ENCODE measurements around the gene GPR82. TPM values are rescaled to one million over a fixed set of nuclear protein-coding genes. Genes with fewer than 3 reads are reported as not detected.

The GPR82 gene
- total RNA-seq, 1 experiment from 2014 or later = not detected

DNA sequence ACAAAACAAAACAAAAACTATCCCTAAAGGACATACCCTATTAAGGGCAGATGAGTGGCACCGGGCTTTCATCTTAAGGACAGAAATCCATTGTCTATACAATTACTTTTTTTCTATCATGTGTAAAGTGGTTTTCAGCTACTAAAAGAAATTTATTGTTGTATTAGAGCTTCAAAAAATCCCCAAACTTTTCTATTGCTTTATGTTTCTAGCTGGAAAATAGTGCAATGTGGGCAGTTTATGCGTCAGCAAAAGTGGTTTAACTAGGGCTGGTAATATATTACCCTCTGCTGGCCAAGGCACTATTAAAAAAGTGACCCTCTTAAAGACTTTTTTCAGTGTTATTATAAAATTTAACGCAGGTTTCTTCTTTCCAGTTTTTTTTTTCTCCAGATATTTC, 15.5 kb upstream of the GPR82 start:
- Mint-ChIP-seq H3K27ac (ENCODE audit: low read depth, unreplicated experiment) (no peak overlapping the region), H3K9me3 (ENCODE audit: unreplicated experiment) (no peaks in the 10 kb centered on the region), H3K4me1 (ENCODE audit: insufficient read depth, unreplicated experiment) (no peaks in the 10 kb centered on the region), H3K4me3 (ENCODE audit: unreplicated experiment) (no peak overlapping the region), H3K27me3 (ENCODE audit: insufficient read depth, unreplicated experiment) (peaks cover 76% of the 10 kb centered on the region), H3K36me3 (ENCODE audit: insufficient read depth, unreplicated experiment) (peaks cover 5% of the 10 kb centered on the region)
- intact Hi-C loops (cut with micrococcal nuclease) = no loop called here
- no peak for TF ChIP-seq CTCF (IDR thresholded peaks at IDR 0.05; ENCODE audit: unreplicated experiment)
- ChIA-PET POLR2A (no interaction called here), CTCF (interaction anchor here (0.8 to 1.1 kb wide), 2 partner anchors 127 to 539 kb away, joined by 3 to 5 read pairs; no protein-coding TSS in a partner anchor)
- no TSS peak for BruUV-seq (replicated peaks)
- no peak for DNase-seq (ENCODE audit: unreplicated experiment)

- BruUV-seq (replicated peaks) = no TSS peak
- Mint-ChIP-seq H3K27me3 (ENCODE audit: insufficient read depth, unreplicated experiment) (peaks cover 70% of the 10 kb centered on the region), H3K4me3 (ENCODE audit: unreplicated experiment) (no peak overlapping the region), H3K27ac (ENCODE audit: low read depth, unreplicated experiment) (no peak overlapping the region), H3K4me1 (ENCODE audit: insufficient read depth, unreplicated experiment) (no peaks in the 10 kb centered on the region), H3K36me3 (ENCODE audit: insufficient read depth, unreplicated experiment) (no peaks in the 10 kb centered on the region), H3K9me3 (ENCODE audit: unreplicated experiment) (no peaks in the 10 kb centered on the region)
- ChIA-PET POLR2A (no interaction called here), CTCF (no interaction called here)
- no peak for DNase-seq (ENCODE audit: unreplicated experiment)
- intact Hi-C loops (cut with micrococcal nuclease) = no loop called here
- TF ChIP-seq CTCF (IDR thresholded peaks at IDR 0.05; ENCODE audit: unreplicated experiment) = no peak
Observed at GRCh38 chrX:41711021-41711667, 12.8 kb upstream of the GPR82 start.

- Mint-ChIP-seq H3K36me3 (ENCODE audit: insufficient read depth, unreplicated experiment) (peaks cover 12% of the 10 kb centered on the region), H3K27me3 (ENCODE audit: insufficient read depth, unreplicated experiment) (peaks cover 69% of the 10 kb centered on the region), H3K4me1 (ENCODE audit: insufficient read depth, unreplicated experiment) (no peaks in the 10 kb centered on the region), H3K4me3 (ENCODE audit: unreplicated experiment) (no peak overlapping the region), H3K27ac (ENCODE audit: low read depth, unreplicated experiment) (no peak overlapping the region), H3K9me3 (ENCODE audit: unreplicated experiment) (no peaks in the 10 kb centered on the region)
- POLR2A ChIA-PET = no interaction called here
- CTCF ChIA-PET = interaction anchor here (0.7 kb wide), 1 partner anchor 83 kb away, joined by 3 read pairs; no protein-coding TSS in a partner anchor
- intact Hi-C loops (cut with micrococcal nuclease) = no loop called here
- no TSS peak for BruUV-seq (replicated peaks)
- no peak for TF ChIP-seq CTCF (IDR thresholded peaks at IDR 0.05; ENCODE audit: unreplicated experiment)
- no peak for DNase-seq (ENCODE audit: unreplicated experiment)
Observed at GRCh38 chrX:41716222-41716621, 7.8 kb upstream of the GPR82 start.

- CTCF ChIA-PET = no interaction called here
- H3K9me3 Mint-ChIP-seq (ENCODE audit: unreplicated experiment) = no peaks in the 10 kb centered on the region
- no peak overlapping the region for H3K27ac Mint-ChIP-seq (ENCODE audit: low read depth, unreplicated experiment)
Observed at GRCh38 chrX:41716767-41717473, 7.1 kb upstream of the GPR82 start.

More at GRCh38 chrX:41716767-41717473, 7.1 kb upstream of the GPR82 start:
- H3K4me3 Mint-ChIP-seq (ENCODE audit: unreplicated experiment) = no peak overlapping the region
- no peak for DNase-seq (ENCODE audit: unreplicated experiment)
- H3K4me1 Mint-ChIP-seq (ENCODE audit: insufficient read depth, unreplicated experiment) = no peaks in the 10 kb centered on the region
- peaks cover 69% of the 10 kb centered on the region for H3K27me3 Mint-ChIP-seq (ENCODE audit: insufficient read depth, unreplicated experiment)
- BruUV-seq (replicated peaks) = no TSS peak
- POLR2A ChIA-PET = no interaction called here
- peaks cover 12% of the 10 kb centered on the region for H3K36me3 Mint-ChIP-seq (ENCODE audit: insufficient read depth, unreplicated experiment)
- intact Hi-C loops (cut with micrococcal nuclease) = no loop called here
- no peak for TF ChIP-seq CTCF (IDR thresholded peaks at IDR 0.05; ENCODE audit: unreplicated experiment)

Data from MCF 10A (cell line).